ENCODE results near the gene MEF2C. TPM values are rescaled to one million over a fixed set of nuclear protein-coding genes. Genes with fewer than 3 reads are reported as not detected.

Gene MEF2C
- total and polyA plus RNA-seq, 11 donors, result 15.5 to 98.5 (median 56.2) TPM

DNA sequence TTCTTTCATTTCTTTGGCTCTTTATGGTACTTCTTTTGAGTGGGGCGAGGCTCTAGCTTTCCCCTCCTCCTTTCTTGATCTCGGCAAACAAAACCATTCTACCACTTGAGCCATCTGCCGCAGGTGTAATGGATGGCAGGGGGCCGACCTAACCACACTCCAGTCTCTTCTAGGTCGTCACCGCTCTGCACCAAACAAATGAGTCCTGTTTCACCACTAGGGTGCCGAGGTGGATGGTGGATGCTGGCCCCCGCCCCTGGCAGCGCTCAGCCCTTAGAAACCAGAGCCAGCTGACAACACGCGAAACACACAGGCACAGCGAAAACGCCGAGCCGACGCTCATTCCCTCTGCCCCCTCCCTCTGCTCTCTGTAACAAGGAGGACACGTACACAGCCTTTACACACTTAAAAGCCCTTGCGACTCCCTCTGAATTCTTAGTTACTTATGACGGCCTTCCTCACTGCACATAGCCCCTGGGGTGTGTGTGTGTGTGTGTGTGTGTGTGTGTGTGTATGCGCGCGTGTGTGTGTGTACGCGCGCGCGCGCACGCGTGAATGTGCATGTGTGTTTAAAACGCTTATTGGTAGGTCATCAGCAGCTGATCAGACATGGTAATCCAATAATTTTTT lies 199.4 kb downstream of the MEF2C start:
- no peak overlapping the region for H3K27ac ChIP-seq
- TF ChIP-seq, protein P1, sequence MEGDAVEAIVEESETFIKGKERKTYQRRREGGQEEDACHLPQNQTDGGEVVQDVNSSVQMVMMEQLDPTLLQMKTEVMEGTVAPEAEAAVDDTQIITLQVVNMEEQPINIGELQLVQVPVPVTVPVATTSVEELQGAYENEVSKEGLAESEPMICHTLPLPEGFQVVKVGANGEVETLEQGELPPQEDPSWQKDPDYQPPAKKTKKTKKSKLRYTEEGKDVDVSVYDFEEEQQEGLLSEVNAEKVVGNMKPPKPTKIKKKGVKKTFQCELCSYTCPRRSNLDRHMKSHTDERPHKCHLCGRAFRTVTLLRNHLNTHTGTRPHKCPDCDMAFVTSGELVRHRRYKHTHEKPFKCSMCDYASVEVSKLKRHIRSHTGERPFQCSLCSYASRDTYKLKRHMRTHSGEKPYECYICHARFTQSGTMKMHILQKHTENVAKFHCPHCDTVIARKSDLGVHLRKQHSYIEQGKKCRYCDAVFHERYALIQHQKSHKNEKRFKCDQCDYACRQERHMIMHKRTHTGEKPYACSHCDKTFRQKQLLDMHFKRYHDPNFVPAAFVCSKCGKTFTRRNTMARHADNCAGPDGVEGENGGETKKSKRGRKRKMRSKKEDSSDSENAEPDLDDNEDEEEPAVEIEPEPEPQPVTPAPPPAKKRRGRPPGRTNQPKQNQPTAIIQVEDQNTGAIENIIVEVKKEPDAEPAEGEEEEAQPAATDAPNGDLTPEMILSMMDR (IDR thresholded peaks at IDR 0.05), result no peak
- TF ChIP-seq POLR2A (IDR thresholded peaks at IDR 0.05), result no peak
- peaks cover 0 to 28% (median 7%) of the 10 kb centered on the region in 12 donors for H3K4me1 ChIP-seq
- H3K36me3 ChIP-seq, result no peaks in the 10 kb centered on the region
- peaks cover 74 to 100% (median 99%) of the 10 kb centered on the region in 9 donors for H3K27me3 ChIP-seq
- intact Hi-C loops (cut with DNase I), result loop anchor here in 6 of 10 donors (5.0 to 10.0 kb wide), 4 partner anchors 541 to 1259 kb away; no protein-coding TSS in a partner anchor
- ATAC-seq (no peak), DNase-seq (no peak)
- WGBS, 4 donors, result 2 to 6% (median 3%) methylated on average over 31 of the region's 31 CpGs
- H3K4me3 ChIP-seq, result no peak overlapping the region
- H3K9me3 ChIP-seq, result no peaks in the 10 kb centered on the region

DNA sequence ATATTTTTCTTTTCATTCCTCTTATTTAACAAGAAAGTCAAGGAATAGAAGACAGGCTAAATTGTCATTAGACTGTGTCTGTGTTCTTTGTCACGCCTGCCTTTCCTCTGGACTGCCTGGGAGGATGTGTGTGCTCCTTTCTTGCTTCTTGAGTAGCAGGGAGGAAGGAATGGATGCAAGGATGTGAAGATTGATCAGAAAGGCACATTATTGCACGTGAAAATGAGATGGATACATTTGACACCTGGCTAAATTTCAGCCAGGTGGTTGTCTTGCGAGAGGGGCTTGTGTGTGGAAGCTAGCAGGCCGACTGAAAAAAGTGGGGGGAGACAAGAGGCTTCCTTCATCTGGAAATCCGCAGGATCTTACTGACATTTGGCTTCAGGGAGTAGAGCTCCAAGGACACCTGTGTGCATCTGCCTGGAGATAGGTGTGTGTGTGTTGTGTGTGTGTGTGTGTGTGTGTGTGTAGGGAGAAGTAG lies 200.1 kb downstream of the MEF2C start:
- DNase-seq (no peak), ATAC-seq (no peak)
- Histone ChIP-seq H3K36me3 (no peaks in the 10 kb centered on the region), H3K27ac (no peak overlapping the region), H3K4me3 (no peak overlapping the region), H3K9me3 (no peaks in the 10 kb centered on the region), H3K4me1 (peaks cover 0 to 31% (median 7%) of the 10 kb centered on the region in 12 donors), H3K27me3 (peaks cover 74 to 100% (median 99%) of the 10 kb centered on the region in 9 donors)
- TF ChIP-seq POLR2A (IDR thresholded peaks at IDR 0.05), result no peak
- TF ChIP-seq, protein P1 (IDR thresholded peaks at IDR 0.05), result no peak
- intact Hi-C loops (cut with DNase I), result loop anchor here in 6 of 10 donors (5.0 to 10.0 kb wide), 4 partner anchors 541 to 1258 kb away; no protein-coding TSS in a partner anchor
- 11 to 17% (median 13%) methylated on average over 5 of the region's 5 CpGs for WGBS, 4 donors

DNA sequence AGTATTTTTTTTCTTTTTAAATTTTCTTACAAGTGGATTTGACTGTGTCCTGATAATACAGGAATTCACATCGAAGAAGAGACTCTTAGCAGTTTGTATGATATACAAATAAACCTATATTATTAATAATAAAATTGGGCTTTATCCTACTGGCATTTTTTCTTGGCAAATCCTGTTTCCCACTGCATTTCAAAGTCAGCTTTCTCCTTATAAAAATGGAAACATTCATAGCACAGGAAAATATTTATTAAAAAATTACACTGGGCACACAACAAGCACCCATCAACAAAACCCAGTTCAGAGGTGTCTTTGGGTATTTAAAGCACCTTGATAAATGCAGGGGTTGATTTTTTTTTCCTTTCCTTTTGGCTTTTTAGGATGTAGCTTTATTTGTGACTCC lies 200.9 kb downstream of the MEF2C start:
- no peak for TF ChIP-seq POLR2A (IDR thresholded peaks at IDR 0.05)
- Histone ChIP-seq H3K36me3 (no peaks in the 10 kb centered on the region), H3K4me3 (no peak overlapping the region), H3K27ac (no peak overlapping the region), H3K27me3 (peaks cover 76 to 100% (median 99%) of the 10 kb centered on the region in 9 donors), H3K4me1 (peaks cover 0 to 31% (median 7%) of the 10 kb centered on the region in 12 donors), H3K9me3 (no peaks in the 10 kb centered on the region)
- no peak for DNase-seq
- intact Hi-C loops (cut with DNase I), result loop anchor here in 6 of 10 donors (5.0 to 10.0 kb wide), 4 partner anchors 540 to 1257 kb away; no protein-coding TSS in a partner anchor
- WGBS, 4 donors, result 9 to 20% (median 12%) methylated on average over 1 of the region's 1 CpG
- ATAC-seq, result no peak

DNA sequence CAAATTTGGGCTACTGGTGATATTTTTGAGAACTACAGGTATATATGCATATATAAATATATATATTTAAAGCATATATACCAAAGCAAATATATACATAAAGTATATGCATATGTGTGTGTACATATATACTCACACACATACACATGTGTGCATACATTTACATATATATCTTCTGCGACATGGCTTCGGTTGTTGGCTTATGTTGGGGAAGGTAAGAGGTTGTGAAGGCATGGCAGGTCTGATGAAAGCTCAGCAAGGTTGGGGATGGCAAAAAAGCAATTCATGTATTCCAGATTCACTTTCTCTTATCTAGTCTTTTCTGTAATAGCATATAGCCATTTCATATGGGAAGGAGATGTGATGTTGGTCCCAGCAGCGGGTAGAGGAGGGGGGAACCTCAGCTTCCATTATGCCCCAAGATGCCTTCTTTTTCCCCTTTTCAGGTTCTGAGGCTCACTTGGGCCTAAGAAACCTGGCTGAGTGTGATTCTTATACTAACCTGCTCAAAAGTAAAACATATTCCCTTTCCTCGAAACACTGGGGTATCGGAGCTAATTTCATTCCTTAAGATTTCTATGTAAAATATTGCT lies 201.7 kb downstream of the MEF2C start:
- Histone ChIP-seq H3K4me3 (no peak overlapping the region), H3K9me3 (no peaks in the 10 kb centered on the region), H3K27me3 (peaks cover 79 to 100% (median 99%) of the 10 kb centered on the region in 9 donors), H3K27ac (no peak overlapping the region), H3K36me3 (no peaks in the 10 kb centered on the region), H3K4me1 (peaks cover 0 to 31% (median 7%) of the 10 kb centered on the region in 12 donors)
- intact Hi-C loops (cut with DNase I), result loop anchor here in 8 of 10 donors (2.0 to 10.0 kb wide), 6 partner anchors 539 to 1257 kb away; no protein-coding TSS in a partner anchor
- 34 to 38% (median 37%) methylated on average over 5 of the region's 5 CpGs for WGBS, 4 donors
- no peak for ATAC-seq
- no peak for TF ChIP-seq POLR2A (IDR thresholded peaks at IDR 0.05)
- TF ChIP-seq, protein P1 (IDR thresholded peaks at IDR 0.05), result no peak
- DNase-seq, result no peak
